ENCODE measurements around the gene DPY19L3.
"Not testable (repeated sequence)": the region's sequence is repeated elsewhere in the genome, so short reads cannot be mapped to it uniquely, and the experiment has no call there.

The DPY19L3 gene

DNA sequence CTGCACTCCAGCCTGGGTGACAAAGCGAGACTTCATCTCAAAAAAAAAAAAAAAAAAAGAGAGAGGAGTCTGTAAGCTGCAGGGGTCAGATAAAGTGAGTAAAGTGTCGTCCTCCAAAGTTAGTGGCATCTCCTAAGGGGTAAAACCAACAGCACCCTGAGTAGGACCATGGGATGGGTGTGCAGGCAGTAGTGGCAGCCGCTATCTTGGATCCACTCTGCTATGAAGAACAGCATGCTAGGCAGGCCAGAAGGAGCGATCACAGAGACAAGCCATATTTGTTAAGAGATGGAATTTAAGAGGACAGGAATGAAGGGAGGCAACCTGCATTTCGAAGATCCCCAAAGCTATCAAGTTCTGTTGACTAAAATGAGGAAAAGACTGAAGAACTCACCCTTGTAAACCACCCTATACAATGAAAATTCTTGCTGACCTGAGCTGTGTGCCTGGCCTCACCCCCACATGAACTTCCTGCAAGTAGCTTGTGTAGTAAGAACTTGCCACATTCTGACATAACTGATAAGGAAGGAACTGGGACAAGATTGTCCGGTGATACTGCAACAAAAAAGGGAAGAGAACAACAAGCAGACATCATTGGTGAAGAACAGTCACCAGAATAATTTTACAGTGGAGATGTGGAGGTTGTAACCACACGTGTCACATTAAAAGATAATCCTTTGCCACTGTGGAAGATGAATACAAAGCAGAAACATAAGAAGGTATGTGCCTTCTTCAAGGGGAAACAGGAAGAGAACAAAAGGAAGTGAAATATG, 16.2 kb downstream of the DPY19L3 start:
- Histone ChIP-seq H3K79me2 (ENCODE audit: insufficient read depth, low read length) (peaks cover 3% of the 10 kb centered on the region; the same call in 1 of the 2 replicates), H3K36me3 (ENCODE audit: insufficient read depth, low read length) (peaks cover 23% of the 10 kb centered on the region), H3K4me2 (ENCODE audit: insufficient read depth, low read length) (no peak overlapping the region), H3K27me3 (ENCODE audit: insufficient read depth, low read length, poor library complexity) (no peaks in the 10 kb centered on the region), H4K20me1 (ENCODE audit: insufficient read depth, low read length) (no peaks in the 10 kb centered on the region), H3K27ac (ENCODE audit: low read length) (no peak overlapping the region), H3K4me3 (ENCODE audit: low read depth in 1 of 2, low read length in 2 of 2) (no peak overlapping the region), H3K9me3 (ENCODE audit: insufficient read depth, low read length, severe bottlenecking) (no peaks in the 10 kb centered on the region), H3K9ac (ENCODE audit: low read depth, low read length) (no peak overlapping the region), H3K4me1 (ENCODE audit: insufficient read depth, low read length) (no peaks in the 10 kb centered on the region), H2AFZ (ENCODE audit: low read depth, low read length) (no peak overlapping the region)
- TF ChIP-seq, protein P1, sequence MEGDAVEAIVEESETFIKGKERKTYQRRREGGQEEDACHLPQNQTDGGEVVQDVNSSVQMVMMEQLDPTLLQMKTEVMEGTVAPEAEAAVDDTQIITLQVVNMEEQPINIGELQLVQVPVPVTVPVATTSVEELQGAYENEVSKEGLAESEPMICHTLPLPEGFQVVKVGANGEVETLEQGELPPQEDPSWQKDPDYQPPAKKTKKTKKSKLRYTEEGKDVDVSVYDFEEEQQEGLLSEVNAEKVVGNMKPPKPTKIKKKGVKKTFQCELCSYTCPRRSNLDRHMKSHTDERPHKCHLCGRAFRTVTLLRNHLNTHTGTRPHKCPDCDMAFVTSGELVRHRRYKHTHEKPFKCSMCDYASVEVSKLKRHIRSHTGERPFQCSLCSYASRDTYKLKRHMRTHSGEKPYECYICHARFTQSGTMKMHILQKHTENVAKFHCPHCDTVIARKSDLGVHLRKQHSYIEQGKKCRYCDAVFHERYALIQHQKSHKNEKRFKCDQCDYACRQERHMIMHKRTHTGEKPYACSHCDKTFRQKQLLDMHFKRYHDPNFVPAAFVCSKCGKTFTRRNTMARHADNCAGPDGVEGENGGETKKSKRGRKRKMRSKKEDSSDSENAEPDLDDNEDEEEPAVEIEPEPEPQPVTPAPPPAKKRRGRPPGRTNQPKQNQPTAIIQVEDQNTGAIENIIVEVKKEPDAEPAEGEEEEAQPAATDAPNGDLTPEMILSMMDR (IDR thresholded peaks at IDR 0.05; ENCODE audit: borderline replicate concordance, extremely low read depth, low read length, poor library complexity, severe bottlenecking): no peak
- no peak for TF ChIP-seq EZH2 (IDR thresholded peaks at IDR 0.05; ENCODE audit: borderline replicate concordance, low read depth, low read length, severe bottlenecking)
- ATAC-seq (ENCODE audit: insufficient read depth, low read depth) (no peak), DNase-seq (no peak)

DNA sequence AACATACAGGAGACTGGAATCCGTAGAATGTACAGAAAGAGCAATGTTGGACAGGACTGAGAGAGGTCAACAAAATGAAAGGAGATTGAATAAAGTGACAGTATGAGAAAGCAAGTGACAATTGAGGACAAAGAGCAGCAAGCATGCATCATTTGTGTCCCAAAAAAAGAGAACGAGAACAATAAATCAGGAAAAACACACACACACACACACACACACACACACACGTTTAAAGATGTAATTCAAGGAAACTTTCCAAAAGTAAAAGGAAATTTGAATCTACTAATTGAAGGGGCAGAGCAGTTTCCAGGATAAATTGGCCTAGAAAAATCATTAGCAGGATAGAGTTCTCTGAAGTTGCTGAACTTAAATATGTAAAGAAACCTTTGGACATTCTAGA, 16.9 kb downstream of the DPY19L3 start:
- Histone ChIP-seq H3K27ac (ENCODE audit: low read length) (no peak overlapping the region), H3K4me3 (ENCODE audit: low read depth in 1 of 2, low read length in 2 of 2) (no peak overlapping the region), H3K4me1 (ENCODE audit: insufficient read depth, low read length) (no peaks in the 10 kb centered on the region), H3K36me3 (ENCODE audit: insufficient read depth, low read length) (peaks cover 20% of the 10 kb centered on the region), H2AFZ (ENCODE audit: low read depth, low read length) (no peak overlapping the region), H4K20me1 (ENCODE audit: insufficient read depth, low read length) (no peaks in the 10 kb centered on the region), H3K9me3 (ENCODE audit: insufficient read depth, low read length, severe bottlenecking) (no peaks in the 10 kb centered on the region), H3K79me2 (ENCODE audit: insufficient read depth, low read length) (peaks cover 3% of the 10 kb centered on the region; the same call in 1 of the 2 replicates), H3K9ac (ENCODE audit: low read depth, low read length) (no peak overlapping the region), H3K27me3 (ENCODE audit: insufficient read depth, low read length, poor library complexity) (no peaks in the 10 kb centered on the region), H3K4me2 (ENCODE audit: insufficient read depth, low read length) (no peak overlapping the region)
- ATAC-seq (ENCODE audit: insufficient read depth, low read depth): no peak
- TF ChIP-seq, protein P1 (IDR thresholded peaks at IDR 0.05; ENCODE audit: borderline replicate concordance, extremely low read depth, low read length, poor library complexity, severe bottlenecking): no peak
- TF ChIP-seq EZH2 (IDR thresholded peaks at IDR 0.05; ENCODE audit: borderline replicate concordance, low read depth, low read length, severe bottlenecking): no peak
- DNase-seq: no peak

DNA sequence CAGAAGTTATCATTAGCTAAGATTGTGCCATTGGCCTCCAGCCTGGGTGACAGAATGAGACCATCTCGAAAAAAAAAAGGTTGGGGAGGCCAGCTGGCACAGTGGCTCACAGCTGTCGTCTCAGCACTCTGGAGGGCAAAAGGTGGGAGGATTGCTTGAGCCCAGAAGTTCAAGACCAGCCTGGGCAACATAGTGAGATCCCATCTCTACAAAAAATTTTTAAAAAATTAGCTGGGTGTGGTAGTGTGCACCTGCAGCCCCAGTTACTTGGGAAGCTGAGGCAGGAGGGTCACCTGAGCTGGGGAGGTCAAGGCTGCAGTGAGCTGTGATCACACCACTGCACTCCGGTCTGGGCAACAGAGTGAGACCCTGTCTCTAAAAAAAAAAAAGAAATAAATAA, 18.4 kb downstream of the DPY19L3 start:
- not testable (repeated sequence) for ATAC-seq (ENCODE audit: insufficient read depth, low read depth); H3K9ac ChIP-seq (ENCODE audit: low read depth, low read length); H3K9me3 ChIP-seq (ENCODE audit: insufficient read depth, low read length, severe bottlenecking)

DNA sequence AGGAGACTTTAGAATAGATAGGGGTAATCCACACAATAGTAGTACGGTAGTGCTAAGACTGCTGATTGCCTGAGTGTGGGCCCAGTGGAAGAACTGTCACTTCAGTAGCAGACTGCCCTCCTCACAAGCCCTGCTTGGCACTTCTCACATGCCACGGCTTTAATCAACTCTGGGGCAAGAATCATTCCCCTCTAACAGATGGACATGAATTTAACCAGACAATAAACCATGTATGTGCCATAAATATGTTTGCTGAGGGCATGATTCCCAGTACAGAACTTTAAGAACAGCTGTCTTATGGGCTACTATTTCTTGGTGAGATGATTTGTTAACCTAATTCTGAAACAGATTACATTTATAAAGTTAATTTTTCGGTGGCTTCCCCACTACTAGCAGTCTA, 22.0 kb downstream of the DPY19L3 start:
- TF ChIP-seq, protein P1 (IDR thresholded peaks at IDR 0.05; ENCODE audit: borderline replicate concordance, extremely low read depth, low read length, poor library complexity, severe bottlenecking): no peak
- TF ChIP-seq EZH2 (IDR thresholded peaks at IDR 0.05; ENCODE audit: borderline replicate concordance, low read depth, low read length, severe bottlenecking): no peak

More for the DNA sequence above, 18.4 kb downstream of the DPY19L3 start:
- peaks cover 20% of the 10 kb centered on the region for H3K36me3 ChIP-seq (ENCODE audit: insufficient read depth, low read length)
- H3K27me3 ChIP-seq (ENCODE audit: insufficient read depth, low read length, poor library complexity); DNase-seq; H3K4me2 ChIP-seq (ENCODE audit: insufficient read depth, low read length); H4K20me1 ChIP-seq (ENCODE audit: insufficient read depth, low read length); H2AFZ ChIP-seq (ENCODE audit: low read depth, low read length); H3K4me1 ChIP-seq (ENCODE audit: insufficient read depth, low read length); H3K79me2 ChIP-seq (ENCODE audit: insufficient read depth, low read length); H3K27ac ChIP-seq (ENCODE audit: low read length); H3K4me3 ChIP-seq (ENCODE audit: low read depth in 1 of 2, low read length in 2 of 2): not testable (repeated sequence)

More for the DNA sequence above, 22.0 kb downstream of the DPY19L3 start:
- Histone ChIP-seq H3K36me3 (ENCODE audit: insufficient read depth, low read length) (peaks cover 4% of the 10 kb centered on the region; the same call in 1 of the 2 replicates), H3K9ac (ENCODE audit: low read depth, low read length) (no peak overlapping the region), H3K4me3 (ENCODE audit: low read depth in 1 of 2, low read length in 2 of 2) (no peak overlapping the region), H3K4me1 (ENCODE audit: insufficient read depth, low read length) (no peaks in the 10 kb centered on the region), H3K27ac (ENCODE audit: low read length) (no peak overlapping the region), H4K20me1 (ENCODE audit: insufficient read depth, low read length) (no peaks in the 10 kb centered on the region), H3K27me3 (ENCODE audit: insufficient read depth, low read length, poor library complexity) (no peaks in the 10 kb centered on the region), H3K9me3 (ENCODE audit: insufficient read depth, low read length, severe bottlenecking) (no peaks in the 10 kb centered on the region), H3K79me2 (ENCODE audit: insufficient read depth, low read length) (peaks cover 4% of the 10 kb centered on the region; the same call in 1 of the 2 replicates), H3K4me2 (ENCODE audit: insufficient read depth, low read length) (no peak overlapping the region), H2AFZ (ENCODE audit: low read depth, low read length) (no peak overlapping the region)
- ATAC-seq (ENCODE audit: insufficient read depth, low read depth) (no peak), DNase-seq (no peak)
